Naive thymus-derived CD4-positive, alpha-beta T cell (primary cell): Measurements from ENCODE around the gene LDB2. TPM values are rescaled to one million over a fixed set of nuclear protein-coding genes. Genes with fewer than 3 reads are reported as not detected.

ENCODE experiments used
- ATAC-seq: fragments of 150-1000 bp; cut with Tn5 transposase; 2 replicates; pipeline ENCODE4 v1.10.0; 2021; ENCODE audit warnings: mild to moderate bottlenecking, moderate library complexity
- CTCF ChIA-PET: fragments of 350-600 bp; sonication (Branson Sonifier 250); formaldehyde crosslinking; loops from one replicate; lab custom pipeline; 2021; ENCODE audit warnings: antibody characterized with exemption; lab: Charles Lee
- POLR2A ChIA-PET: fragments of 350-600 bp; sonication (Branson Sonifier 250); formaldehyde crosslinking; loops from one replicate; lab custom pipeline; 2021; ENCODE audit warnings: antibody characterized with exemption, inconsistent platforms; lab: Charles Lee
- DNase-seq, 9 donors: peaks; one replicate each; pipeline versions ENCODE4 v3.0.0 to v3.0.0-alpha.2; 2020 to 2022; ENCODE audit warnings: mixed read lengths in 1 of 9
- H3K27ac ChIP-seq: one replicate; pipeline ENCODE4 v1.7.0; 2013; ENCODE audit warnings: mild to moderate bottlenecking, low read depth, low read length, moderate library complexity
- H3K27me3 ChIP-seq, 2 donors: one replicate each; pipeline ENCODE4 v1.7.0; 2013; ENCODE audit warnings: low read length in 2 of 2, mild to moderate bottlenecking in 2 of 2, moderate library complexity in 2 of 2; ENCODE audit not compliant: control insufficient read depth in 2 of 2, insufficient read depth in 2 of 2
- H3K36me3 ChIP-seq, 3 experiments: 1 replicate in 2 of 3; 2 replicates in 1 of 3; pipeline ENCODE4 v1.7.0; 2013; ENCODE audit warnings: low read length in 3 of 3, mild to moderate bottlenecking in 3 of 3, moderate library complexity in 1 of 3; ENCODE audit not compliant: insufficient read depth in 3 of 3, control insufficient read depth in 2 of 3
- H3K4me1 ChIP-seq, 2 donors: one replicate each; pipeline ENCODE4 v1.7.0; 2013; ENCODE audit warnings: low read length in 2 of 2, mild to moderate bottlenecking in 2 of 2, moderate library complexity in 1 of 2; ENCODE audit not compliant: control insufficient read depth in 2 of 2, insufficient read depth in 2 of 2
- H3K4me3 ChIP-seq: 2 replicates; pipeline ENCODE4 v1.7.0; 2013; ENCODE audit warnings: mild to moderate bottlenecking, low read length
- H3K9me3 ChIP-seq, 3 experiments: 1 replicate in 2 of 3; 2 replicates in 1 of 3; pipeline ENCODE4 v1.7.0; 2013; ENCODE audit warnings: low read length in 3 of 3; ENCODE audit not compliant: control insufficient read depth in 2 of 3
- H3K27ac Mint-ChIP-seq, 9 donors: one replicate each; pipeline ENCODE4 v1.8.0; 2020 to 2022; ENCODE audit warnings: mixed read lengths in 9 of 9, mild to moderate bottlenecking in 8 of 9, moderate library complexity in 5 of 9, inconsistent platforms in 2 of 9
- H3K27me3 Mint-ChIP-seq, 5 donors: one replicate each; pipeline ENCODE4 v1.8.0; 2021 to 2022; ENCODE audit warnings: mixed read lengths in 5 of 5, mild to moderate bottlenecking in 1 of 5
- H3K36me3 Mint-ChIP-seq, 5 donors: one replicate each; pipeline ENCODE4 v1.8.0; 2020 to 2022; ENCODE audit warnings: mixed read lengths in 5 of 5, mild to moderate bottlenecking in 3 of 5, inconsistent platforms in 1 of 5
- H3K4me1 Mint-ChIP-seq, 7 donors: one replicate each; pipeline ENCODE4 v1.8.0; 2020 to 2022; ENCODE audit warnings: mixed read lengths in 7 of 7, mild to moderate bottlenecking in 3 of 7, inconsistent platforms in 1 of 7
- H3K4me3 Mint-ChIP-seq, 10 donors: one replicate each; pipeline ENCODE4 v1.8.0; 2020 to 2022; ENCODE audit warnings: mild to moderate bottlenecking in 10 of 10, mixed read lengths in 10 of 10, moderate library complexity in 6 of 10, inconsistent platforms in 2 of 10
- H3K9me3 Mint-ChIP-seq, 11 donors: one replicate each; pipeline ENCODE4 v1.8.0; 2020 to 2022; ENCODE audit warnings: mixed read lengths in 11 of 11, mild to moderate bottlenecking in 4 of 11, inconsistent platforms in 1 of 11, moderate library complexity in 1 of 11
- intact Hi-C, 2 donors: fragments of 100-400 bp; cut with micrococcal nuclease; formaldehyde crosslinking; loops; one replicate each; pipeline ENCODE4 v1.15.1; 2023
- polyA plus RNA-seq, 2 donors: library from polyadenylated mRNA; unstranded; fragments of 300-500 nt; fragmentation: Illumina TruSeq; gene quantifications; one replicate each; pipeline ENCODE4 v1.2.3, GENCODE V29; 2021
- total RNA-seq, 6 experiments: library from RNA in 5 of 6; stranded (reverse) in 5 of 6; gene quantifications; 1 replicate in 5 of 6; 2 replicates in 1 of 6; pipeline ENCODE4 v1.2.3 and lab custom pipeline; 2021 to 2026

Gene LDB2
- total and polyA plus RNA-seq, 7 experiments from 2014 or later, result 0.29 to 1.5 TPM; not detected in 5

GRCh38 chr4:16728849-16729248 is 169.6 kb downstream of the LDB2 start:
- Mint-ChIP-seq H3K4me3 (no peak overlapping the region), H3K4me1 (no peaks in the 10 kb centered on the region), H3K36me3 (peaks cover 0 to 1% (median 0%) of the 10 kb centered on the region in 5 donors), H3K9me3 (peaks cover 0 to 17% (median 7%) of the 10 kb centered on the region in 11 donors), H3K27me3 (peaks cover 0 to 31% (median 16%) of the 10 kb centered on the region in 5 donors), H3K27ac (no peak overlapping the region)
- ChIA-PET POLR2A (no interaction called here), CTCF (no interaction called here)
- H3K4me3 ChIP-seq, result no peak overlapping the region
- DNase-seq (no peak), ATAC-seq (no peak)
- intact Hi-C loops, result no loop called here
- no peak overlapping the region for H3K27ac ChIP-seq
- H3K36me3 ChIP-seq, result no peaks in the 10 kb centered on the region
- no peaks in the 10 kb centered on the region for H3K4me1 ChIP-seq
- H3K9me3 ChIP-seq, result peaks cover 0 to 4% (median 0%) of the 10 kb centered on the region in 3 experiments
- H3K27me3 ChIP-seq, result no peaks in the 10 kb centered on the region

- DNase-seq, result no peak
- ATAC-seq, result no peak
- Mint-ChIP-seq H3K9me3 (peaks cover 0 to 21% (median 12%) of the 10 kb centered on the region in 11 donors), H3K27me3 (peaks cover 0 to 35% (median 17%) of the 10 kb centered on the region in 5 donors), H3K4me3 (no peak overlapping the region), H3K36me3 (peaks cover 0 to 5% (median 0%) of the 10 kb centered on the region in 5 donors), H3K4me1 (no peaks in the 10 kb centered on the region), H3K27ac (no peak overlapping the region)
- no peaks in the 10 kb centered on the region for H3K27me3 ChIP-seq
- CTCF ChIA-PET, result no interaction called here
- H3K27ac ChIP-seq, result no peak overlapping the region
- no peak overlapping the region for H3K4me3 ChIP-seq
- no peaks in the 10 kb centered on the region for H3K4me1 ChIP-seq
- H3K36me3 ChIP-seq, result no peaks in the 10 kb centered on the region
- POLR2A ChIA-PET, result no interaction called here
- intact Hi-C loops, result no loop called here
- peaks cover 0 to 4% (median 0%) of the 10 kb centered on the region in 3 experiments for H3K9me3 ChIP-seq
Measured at GRCh38 chr4:16728111-16728510, 170.3 kb downstream of the LDB2 start.

- no peaks in the 10 kb centered on the region for H3K4me1 ChIP-seq
- no peaks in the 10 kb centered on the region for H3K4me1 Mint-ChIP-seq
- peaks cover 0 to 35% (median 17%) of the 10 kb centered on the region in 5 donors for H3K27me3 Mint-ChIP-seq
- ChIA-PET POLR2A (no interaction called here), CTCF (no interaction called here)
- H3K36me3 ChIP-seq, result no peaks in the 10 kb centered on the region
- H3K27ac Mint-ChIP-seq, result no peak overlapping the region
- intact Hi-C loops, result no loop called here
- no peak overlapping the region for H3K4me3 ChIP-seq
- H3K27me3 ChIP-seq, result no peaks in the 10 kb centered on the region
- H3K27ac ChIP-seq, result no peak overlapping the region
- H3K9me3 Mint-ChIP-seq, result peaks cover 0 to 22% (median 12%) of the 10 kb centered on the region in 11 donors
- H3K9me3 ChIP-seq, result peaks cover 0 to 4% (median 0%) of the 10 kb centered on the region in 3 experiments
- peaks cover 0 to 5% (median 0%) of the 10 kb centered on the region in 5 donors for H3K36me3 Mint-ChIP-seq
- no peak for DNase-seq
- no peak for ATAC-seq
- H3K4me3 Mint-ChIP-seq, result no peak overlapping the region
Measured at GRCh38 chr4:16727218-16727617, 171.2 kb downstream of the LDB2 start.

GRCh38 chr4:16726368-16727050 is 171.9 kb downstream of the LDB2 start:
- no peak overlapping the region for H3K27ac ChIP-seq
- no peak for DNase-seq
- no peak overlapping the region for H3K4me3 ChIP-seq
- no peaks in the 10 kb centered on the region for H3K27me3 ChIP-seq
- intact Hi-C loops, result no loop called here
- Mint-ChIP-seq H3K4me3 (no peak overlapping the region), H3K27me3 (peaks cover 0 to 35% (median 17%) of the 10 kb centered on the region in 5 donors), H3K36me3 (peaks cover 0 to 5% (median 0%) of the 10 kb centered on the region in 5 donors), H3K9me3 (peaks cover 0 to 22% (median 12%) of the 10 kb centered on the region in 11 donors), H3K4me1 (peaks cover 0 to 2% (median 0%) of the 10 kb centered on the region in 7 donors), H3K27ac (no peak overlapping the region)
- CTCF ChIA-PET, result no interaction called here
- H3K4me1 ChIP-seq, result no peaks in the 10 kb centered on the region
- peaks cover 0 to 4% (median 0%) of the 10 kb centered on the region in 3 experiments for H3K9me3 ChIP-seq
- no peak for ATAC-seq
- no peaks in the 10 kb centered on the region for H3K36me3 ChIP-seq
- POLR2A ChIA-PET, result no interaction called here

- Mint-ChIP-seq H3K27me3 (peaks cover 0 to 24% (median 10%) of the 10 kb centered on the region in 5 donors), H3K4me3 (no peak overlapping the region), H3K27ac (no peak overlapping the region), H3K4me1 (peaks cover 0 to 3% (median 0%) of the 10 kb centered on the region in 7 donors), H3K9me3 (peaks cover 0 to 22% (median 11%) of the 10 kb centered on the region in 11 donors), H3K36me3 (peaks cover 0 to 5% (median 0%) of the 10 kb centered on the region in 5 donors)
- no peak for DNase-seq
- no peak for ATAC-seq
- Histone ChIP-seq H3K4me1 (no peaks in the 10 kb centered on the region), H3K36me3 (no peaks in the 10 kb centered on the region), H3K27me3 (no peaks in the 10 kb centered on the region), H3K4me3 (no peak overlapping the region), H3K9me3 (peaks cover 0 to 4% (median 0%) of the 10 kb centered on the region in 3 experiments), H3K27ac (no peak overlapping the region)
- POLR2A ChIA-PET, result no interaction called here
- intact Hi-C loops, result no loop called here
- CTCF ChIA-PET, result no interaction called here
Measured at GRCh38 chr4:16725252-16725651, 173.2 kb downstream of the LDB2 start.

- ATAC-seq (no peak), DNase-seq (no peak)
- POLR2A ChIA-PET, result no interaction called here
- Histone ChIP-seq H3K9me3 (peaks cover 0 to 4% (median 0%) of the 10 kb centered on the region in 3 experiments), H3K4me1 (no peaks in the 10 kb centered on the region), H3K4me3 (no peak overlapping the region), H3K27me3 (no peaks in the 10 kb centered on the region), H3K27ac (no peak overlapping the region), H3K36me3 (no peaks in the 10 kb centered on the region)
- H3K4me3 Mint-ChIP-seq, result no peak overlapping the region
- H3K9me3 Mint-ChIP-seq, result peaks cover 0 to 22% (median 10%) of the 10 kb centered on the region in 11 donors
- peaks cover 0 to 5% (median 0%) of the 10 kb centered on the region in 5 donors for H3K36me3 Mint-ChIP-seq
- peaks cover 0 to 3% (median 0%) of the 10 kb centered on the region in 7 donors for H3K4me1 Mint-ChIP-seq
- intact Hi-C loops, result no loop called here
- H3K27me3 Mint-ChIP-seq, result peaks cover 0 to 16% (median 10%) of the 10 kb centered on the region in 5 donors
- CTCF ChIA-PET, result no interaction called here
- H3K27ac Mint-ChIP-seq, result no peak overlapping the region
Measured at GRCh38 chr4:16722416-16722815, 176.0 kb downstream of the LDB2 start.
